Endothelial cell of umbilical vein (primary cell): ENCODE measurements around the gene ERFL. TPM values are rescaled to one million over a fixed set of nuclear protein-coding genes. Genes with fewer than 3 reads are reported as not detected.

Experiments
- BruUV-seq: library from RNA; stranded (reverse); fragments of 400-500 nt; replicated peaks from 2 replicates; lab custom pipeline; 2021; lab: Mats Ljungman, UMichigan
- CTCF ChIA-PET: fragments of 300-600, 350-600 bp; sonication (Branson Sonifier 250); formaldehyde crosslinking; loops from one replicate; lab custom pipeline; 2021; ENCODE audit warnings: antibody characterized with exemption, inconsistent platforms; lab: Charles Lee
- POLR2A ChIA-PET: fragments of 300-600, 350-600 bp; sonication (Branson Sonifier 250); formaldehyde crosslinking; loops from one replicate; lab custom pipeline; 2021; ENCODE audit warnings: antibody characterized with exemption, inconsistent platforms; lab: Charles Lee
- DNase-seq: peaks from one replicate; pipeline ENCODE4 v3.0.0-alpha.2; 2011; ENCODE audit warnings: low read depth, low spot score
- FAIRE-seq: peaks from 2 replicates; lab custom pipeline; 2011; peaks lifted over from hg19 to GRCh38; lab: Jason Lieb, UNC
- H2AFZ ChIP-seq: 2 replicates; pipeline ENCODE4 v1.6.0; 2012; ENCODE audit warnings: low read depth, low read length, control low read depth, inconsistent platforms
- H3K27ac ChIP-seq: 2 replicates; pipeline ENCODE4 v1.5.1; 2011; ENCODE audit warnings: low read depth, mild to moderate bottlenecking, control low read depth, low read length, moderate library complexity; ENCODE audit not compliant: insufficient read depth
- H3K27me3 ChIP-seq, 2 experiments: 2 replicates each; pipeline versions ENCODE4 v1.6.0 to v1.6.1; 2011; ENCODE audit warnings: low read length in 2 of 2, mixed read lengths in 1 of 2; ENCODE audit not compliant: control insufficient read depth in 2 of 2, insufficient read depth in 2 of 2
- H3K36me3 ChIP-seq, 2 experiments: 2 replicates in 1 of 2; 3 replicates in 1 of 2; pipeline ENCODE4 v1.5.1; 2011; ENCODE audit warnings: low read length in 2 of 2, mild to moderate bottlenecking in 1 of 2, moderate library complexity in 1 of 2; ENCODE audit not compliant: control insufficient read depth in 2 of 2, insufficient read depth in 2 of 2; ENCODE audit errors: extremely low read depth in 1 of 2
- H3K4me1 ChIP-seq: 3 replicates; pipeline ENCODE4 v1.5.1; 2011; ENCODE audit warnings: mild to moderate bottlenecking, low read length; ENCODE audit not compliant: control insufficient read depth, insufficient read depth; ENCODE audit errors: extremely low read depth
- H3K4me2 ChIP-seq: 2 replicates; pipeline ENCODE4 v1.6.1; 2011; ENCODE audit warnings: low read length, control low read depth, mixed read lengths; ENCODE audit not compliant: insufficient read depth
- H3K4me3 ChIP-seq, 3 experiments: fragments of 200-600 bp in 1 of 3; sonication (generic), shearing (Covaris generic) in 1 of 3; replicated peaks in 1 of 3; 2 replicates each; pipeline ENCODE4 v1.5.1; 2011 to 2016; ENCODE audit warnings: control low read depth in 3 of 3, low read length in 3 of 3, mild to moderate bottlenecking in 2 of 3, inconsistent platforms in 1 of 3, low read depth in 1 of 3, moderate library complexity in 1 of 3; ENCODE audit not compliant: insufficient read depth in 1 of 3
- H3K79me2 ChIP-seq: 2 replicates; pipeline ENCODE4 v1.6.0; 2012; ENCODE audit warnings: low read length, inconsistent platforms; ENCODE audit not compliant: control insufficient read depth, insufficient read depth
- H3K9ac ChIP-seq: replicated peaks from 2 replicates; pipeline ENCODE3; 2011; ENCODE audit warnings: low read length, control low read depth; ENCODE audit not compliant: insufficient read depth; ENCODE audit errors: extremely low read depth
- H3K9me1 ChIP-seq: replicated peaks from 3 replicates; pipeline ENCODE4 v1.6.0; 2011; ENCODE audit warnings: mild to moderate bottlenecking, low read length; ENCODE audit not compliant: control insufficient read depth, insufficient read depth; ENCODE audit errors: extremely low read depth
- H3K9me3 ChIP-seq: replicated peaks from 2 replicates; pipeline ENCODE4 v1.5.1; 2012; ENCODE audit warnings: low read length, inconsistent platforms; ENCODE audit not compliant: control insufficient read depth, insufficient read depth
- H4K20me1 ChIP-seq: replicated peaks from 2 replicates; pipeline ENCODE3; 2011; ENCODE audit warnings: mild to moderate bottlenecking, low read length; ENCODE audit not compliant: control insufficient read depth, insufficient read depth; ENCODE audit errors: extremely low read depth
- CTCF ChIP-seq, 2 donors: IDR thresholded peaks; 1 replicate in 1 of 2; 2 replicates in 1 of 2; pipeline ENCODE4 v1.5.1; 2011; ENCODE audit warnings: low read length in 2 of 2, mild to moderate bottlenecking in 2 of 2, moderate library complexity in 2 of 2, control low read depth in 1 of 2, inconsistent platforms in 1 of 2, low read depth in 1 of 2; ENCODE audit not compliant: insufficient read depth in 1 of 2; ENCODE audit errors: extremely low read depth in 1 of 2
- EZH2 ChIP-seq: IDR thresholded peaks from 2 replicates; pipeline ENCODE4 v1.6.1; 2012; ENCODE audit warnings: borderline replicate concordance, low read depth, mild to moderate bottlenecking, moderate library complexity, low read length, inconsistent platforms; ENCODE audit not compliant: severe bottlenecking
- FOS ChIP-seq: IDR thresholded peaks from 2 replicates; pipeline ENCODE4 v1.6.1; 2011; ENCODE audit warnings: mild to moderate bottlenecking, low read length, moderate library complexity, borderline replicate concordance; ENCODE audit not compliant: insufficient read depth
- GATA2 ChIP-seq: IDR thresholded peaks from 2 replicates; pipeline ENCODE4 v1.7.0; 2011; ENCODE audit warnings: low read depth, mild to moderate bottlenecking, moderate library complexity, mixed read lengths, low read length; ENCODE audit not compliant: insufficient read length, insufficient read depth
- JUN ChIP-seq: IDR thresholded peaks from 2 replicates; pipeline ENCODE4 v1.6.1; 2011; ENCODE audit warnings: borderline replicate concordance, low read depth; ENCODE audit not compliant: insufficient read length, insufficient read depth
- MAX ChIP-seq: IDR thresholded peaks from 2 replicates; pipeline ENCODE4 v1.6.1; 2011; ENCODE audit not compliant: insufficient read depth, insufficient read length
- POLR2A ChIP-seq: IDR thresholded peaks from 2 replicates; pipeline ENCODE4 v1.6.1; 2012; ENCODE audit warnings: low read depth, mild to moderate bottlenecking, control low read depth, low read length
- POLR2AphosphoS5 ChIP-seq: IDR thresholded peaks from 2 replicates; pipeline ENCODE4 v1.6.1; 2012; ENCODE audit warnings: low read depth, mild to moderate bottlenecking, control low read depth, low read length, moderate library complexity; ENCODE audit not compliant: insufficient read depth
- dilution Hi-C: fragments of 300-500 bp; cut with MboI; formaldehyde crosslinking; loops from one replicate; pipeline ENCODE4 v1.15.0; 2019; ENCODE audit warnings: low sequenced_read_pairs; ENCODE audit not compliant: extremely low pct_ligation_motif_present
- intact Hi-C: fragments of 100-400 bp; cut with micrococcal nuclease; formaldehyde crosslinking; loops from one replicate; pipeline ENCODE4 v1.10.0; 2022
- polyA plus RNA-seq, 4 experiments: library from polyadenylated mRNA; depleted of rRNA in 3 of 4; stranded (reverse) in 3 of 4; unstranded in 1 of 4; fragments of >200 nt; gene quantifications; 2 replicates each; pipeline versions ENCODE4 v1.2.1 to v1.2.3, GENCODE V29; 2011 to 2012; ENCODE audit warnings: missing spikeins in 1 of 4
- total RNA-seq: library from RNA; stranded (reverse); gene quantifications from 2 replicates; pipeline ENCODE4 v1.2.3, GENCODE V29; 2021

ERFL gene
- total and polyA plus RNA-seq, 2 donors (not counting 3 experiments of a cell fraction or from before 2014, with no cell fraction given), result not detected

- H3K27ac ChIP-seq, result no peak overlapping the region
- H3K4me1 ChIP-seq, result no peaks in the 10 kb centered on the region
- no peaks in the 10 kb centered on the region for H3K9me3 ChIP-seq
- dilution Hi-C loops (no loop called here), intact Hi-C loops (no loop called here)
- H3K4me2 ChIP-seq, result no peak overlapping the region
- DNase-seq, result no peak
- no peak overlapping the region for H3K4me3 ChIP-seq
- no peaks in the 10 kb centered on the region for H3K79me2 ChIP-seq
- TF ChIP-seq POLR2A, result no peak
- peak; percentile 37 to 53 for TF ChIP-seq CTCF (IDR thresholded peaks at IDR 0.05; ENCODE audit: extremely low read depth in 1 of 2, insufficient read depth in 1 of 2, low read depth in 1 of 2, low read length in 2 of 2)
- no peak for TF ChIP-seq FOS
- no peak for TF ChIP-seq JUN
- TF ChIP-seq GATA2, result no peak
- peak; percentile 32 for TF ChIP-seq EZH2
- TF ChIP-seq MAX, result no peak
- TF ChIP-seq POLR2AphosphoS5, result no peak
- no peaks in the 10 kb centered on the region for H3K9me1 ChIP-seq
- ChIA-PET CTCF (interaction anchor here (1.0 kb wide), 1 partner anchor 11 kb away, joined by 4 read pairs; no protein-coding TSS in a partner anchor), POLR2A (no interaction called here)
- peaks cover 70 to 75% of the 10 kb centered on the region in 2 experiments for H3K27me3 ChIP-seq
- no peaks in the 10 kb centered on the region for H4K20me1 ChIP-seq
- H2AFZ ChIP-seq, result no peak overlapping the region
- H3K36me3 ChIP-seq, result no peaks in the 10 kb centered on the region
- BruUV-seq, result no TSS peak
- no peak for FAIRE-seq
- H3K9ac ChIP-seq, result no peak overlapping the region
Measured at GRCh38 chr19:41930926-41931592, 2.8 kb upstream of the ERFL start.
